HG03280 (cell line): ENCODE data around the gene CACNA1B.

Experiments
- ATAC-seq: cut with Tn5 transposase; IDR thresholded peaks from one replicate; pipeline ENCODE4 v1.9.1; 2021; ENCODE audit warnings: mild to moderate bottlenecking, moderate library complexity; ENCODE audit not compliant: unreplicated experiment

The CACNA1B gene

GRCh38 chr9:138025908-138026307 is 148.3 kb downstream of the CACNA1B start:
- no peak for ATAC-seq

- ATAC-seq, result no peak
Observed at GRCh38 chr9:138028596-138028995, 151.0 kb downstream of the CACNA1B start.

GRCh38 chr9:138031186-138031585 is 153.6 kb downstream of the CACNA1B start:
- ATAC-seq, result no peak

GRCh38 chr9:138033950-138034349 is 156.4 kb downstream of the CACNA1B start:
- ATAC-seq, result no peak

GRCh38 chr9:138037140-138037539 is 159.6 kb downstream of the CACNA1B start:
- ATAC-seq, result no peak

GRCh38 chr9:138038244-138038671 is 160.7 kb downstream of the CACNA1B start:
- ATAC-seq, result no peak

GRCh38 chr9:138040446-138041430 is 163.2 kb downstream of the CACNA1B start:
- ATAC-seq, result no peak

GRCh38 chr9:138042146-138042545 is 164.6 kb downstream of the CACNA1B start:
- no peak for ATAC-seq

GRCh38 chr9:138042640-138043039 is 165.1 kb downstream of the CACNA1B start:
- no peak for ATAC-seq

GRCh38 chr9:138043061-138043410 is 165.5 kb downstream of the CACNA1B start:
- ATAC-seq, result no peak

GRCh38 chr9:138043411-138044345 is 166.1 kb downstream of the CACNA1B start:
- ATAC-seq, result no peak

- no peak for ATAC-seq
Observed at GRCh38 chr9:138044485-138045383, 167.2 kb downstream of the CACNA1B start.

GRCh38 chr9:138045541-138046490 is 168.2 kb downstream of the CACNA1B start:
- ATAC-seq, result no peak

- no peak for ATAC-seq
Observed at GRCh38 chr9:138046641-138047301, 169.2 kb downstream of the CACNA1B start.

- no peak for ATAC-seq
Observed at GRCh38 chr9:138047469-138048040, 170.0 kb downstream of the CACNA1B start.

GRCh38 chr9:138048184-138048583 is 170.6 kb downstream of the CACNA1B start:
- no peak for ATAC-seq

GRCh38 chr9:138049085-138049778 is 171.7 kb downstream of the CACNA1B start:
- no peak for ATAC-seq
